HG03558 (cell line): Measurements from ENCODE around the gene PRC1.

Experiments used
- ATAC-seq: cut with Tn5 transposase; IDR thresholded peaks from one replicate; pipeline ENCODE4 v1.9.1; 2021; ENCODE audit warnings: moderate number of reproducible peaks; ENCODE audit not compliant: unreplicated experiment; ENCODE audit errors: extremely low read depth

The PRC1 gene

DNA sequence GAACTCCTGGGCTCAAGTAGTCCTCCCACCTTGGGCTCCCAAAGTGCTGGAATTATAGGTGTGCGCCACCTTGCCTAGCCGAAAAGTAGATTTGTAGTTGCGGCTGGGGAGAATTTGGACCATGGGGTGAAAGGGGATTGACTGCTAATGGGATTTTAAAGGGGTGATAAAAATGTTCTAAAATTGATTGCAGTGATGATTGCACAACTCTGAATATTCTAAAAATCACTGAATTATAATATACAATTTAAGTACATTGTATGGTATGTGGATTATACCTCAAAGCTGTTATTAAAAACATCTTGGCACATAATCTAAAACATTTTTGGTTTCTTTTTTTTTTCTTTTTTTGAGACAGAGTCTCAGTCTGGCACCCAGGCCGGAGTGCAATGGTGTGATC lies 3.9 kb downstream of the PRC1 start:
- no peak for ATAC-seq

GRCh38 chr15:90989040-90989768 lies 5.1 kb downstream of the PRC1 start:
- no peak for ATAC-seq

GRCh38 chr15:90988296-90988695 lies 6.0 kb downstream of the PRC1 start:
- ATAC-seq: no peak

DNA sequence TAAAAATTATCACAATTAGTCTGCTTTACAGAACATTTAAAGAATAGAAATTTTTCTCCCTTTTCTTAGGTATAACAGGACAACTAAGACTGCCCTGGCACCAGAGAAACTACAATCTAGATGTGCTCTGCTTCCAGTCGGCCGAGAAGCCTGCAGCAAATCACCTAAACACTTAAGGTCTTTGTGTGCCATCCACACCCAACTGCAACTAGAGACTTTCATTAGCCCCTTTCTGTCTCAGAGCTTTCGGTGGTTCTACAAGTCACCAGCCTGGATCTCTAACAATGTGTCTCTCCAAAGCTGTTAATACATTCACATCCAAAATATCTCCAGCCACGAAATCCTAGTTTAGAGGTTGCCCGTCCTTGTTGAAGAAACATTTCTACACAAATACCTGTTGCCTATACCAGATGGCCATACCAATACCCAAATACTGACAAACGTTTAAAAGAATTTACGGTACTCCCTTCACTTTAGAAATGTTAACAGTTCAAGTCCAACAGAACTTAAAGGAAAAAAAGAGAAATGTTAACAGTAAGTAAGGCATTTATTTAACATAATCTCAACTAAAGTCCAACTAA lies 6.7 kb downstream of the PRC1 start:
- ATAC-seq: no peak

- peak; percentile 38 for ATAC-seq
These were observed 7.4 kb downstream of the PRC1 start for GRCh38 chr15:90986790-90987507.

- peak; percentile 17 for ATAC-seq
These were observed 12.2 kb downstream of the PRC1 start for GRCh38 chr15:90982135-90982534.

DNA sequence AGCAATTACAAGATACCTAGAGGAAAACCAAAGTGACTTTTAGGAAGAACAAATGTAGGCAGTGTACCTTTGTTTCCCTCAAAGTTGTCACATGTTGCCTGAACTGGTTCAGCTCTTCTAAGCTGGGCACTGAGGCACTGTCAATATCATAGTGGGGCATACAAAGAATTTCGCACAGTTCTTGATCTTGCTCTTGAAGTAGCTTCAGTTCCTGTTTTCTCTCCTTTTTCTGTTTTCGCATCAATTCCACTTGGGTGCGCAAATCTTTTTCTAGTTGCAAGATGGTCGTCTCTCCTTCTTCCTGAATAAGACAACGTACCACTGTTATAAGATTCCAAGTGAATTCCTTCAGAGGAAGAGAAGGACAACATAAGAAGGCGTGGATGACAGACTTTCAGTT lies 12.7 kb downstream of the PRC1 start:
- ATAC-seq: peak; percentile 48

- no peak for ATAC-seq
These were observed 14.8 kb downstream of the PRC1 start for GRCh38 chr15:90979582-90979981.

GRCh38 chr15:90974216-90974615 lies 20.1 kb downstream of the PRC1 start:
- no peak for ATAC-seq

- ATAC-seq: no peak
These were observed 22.2 kb downstream of the PRC1 start for GRCh38 chr15:90972133-90972532.

DNA sequence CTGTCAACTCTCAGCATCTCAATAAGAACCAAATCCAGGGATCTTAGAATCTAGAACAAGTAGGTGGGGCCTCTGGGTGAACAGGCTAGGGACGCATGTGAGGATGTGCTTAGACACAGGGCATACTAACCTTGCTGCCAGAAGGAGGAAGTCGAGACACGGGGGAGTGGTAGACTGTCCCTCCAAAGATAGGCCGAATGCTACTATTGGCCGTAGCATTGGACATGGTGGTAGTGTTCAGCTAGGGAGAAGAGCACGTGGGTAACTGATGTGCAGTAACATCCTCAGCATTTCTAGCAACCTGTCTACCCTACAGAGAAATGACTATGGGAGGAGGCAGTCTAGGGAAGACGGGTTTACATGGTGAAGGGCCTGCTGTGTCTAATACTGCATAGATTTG lies 24.1 kb downstream of the PRC1 start:
- ATAC-seq: no peak

DNA sequence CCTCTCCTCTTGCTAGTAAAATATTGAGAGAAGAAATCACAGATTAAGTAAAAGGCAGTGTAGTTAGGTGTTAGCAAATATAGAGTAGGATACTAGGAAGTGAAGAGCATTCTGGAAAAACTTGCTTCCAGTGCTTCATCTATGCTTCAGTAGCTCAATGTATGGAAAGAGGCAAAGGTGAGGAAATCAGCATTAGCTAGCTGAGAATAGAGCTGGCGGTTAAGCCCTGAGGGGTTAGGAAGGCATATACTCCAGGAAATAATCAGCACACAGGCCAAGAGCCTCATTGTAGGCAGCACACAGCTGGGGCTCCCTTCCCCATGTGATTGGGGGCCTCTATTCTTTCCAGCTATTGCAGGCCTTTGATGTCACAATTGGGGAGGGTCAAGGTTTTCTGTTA lies 25.9 kb downstream of the PRC1 start:
- ATAC-seq: no peak

DNA sequence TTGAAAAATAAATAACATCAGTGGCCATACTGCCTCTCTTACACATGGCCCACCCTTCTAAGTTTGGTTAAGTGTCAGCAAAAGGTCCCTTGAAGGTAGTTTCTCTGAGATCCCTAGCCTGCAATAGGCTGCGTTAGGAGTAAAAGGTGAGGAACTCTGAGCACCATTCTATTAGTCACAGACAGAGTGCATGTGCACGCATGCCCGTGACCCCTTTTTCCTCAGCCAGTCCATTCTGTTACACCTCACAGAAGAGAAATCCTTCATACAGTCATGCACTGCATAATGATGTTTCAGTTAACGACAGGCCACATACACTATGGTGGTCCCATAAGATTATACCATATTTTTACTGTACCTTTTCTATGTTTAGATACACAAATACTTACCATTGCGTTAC lies 27.1 kb downstream of the PRC1 start:
- no peak for ATAC-seq

DNA sequence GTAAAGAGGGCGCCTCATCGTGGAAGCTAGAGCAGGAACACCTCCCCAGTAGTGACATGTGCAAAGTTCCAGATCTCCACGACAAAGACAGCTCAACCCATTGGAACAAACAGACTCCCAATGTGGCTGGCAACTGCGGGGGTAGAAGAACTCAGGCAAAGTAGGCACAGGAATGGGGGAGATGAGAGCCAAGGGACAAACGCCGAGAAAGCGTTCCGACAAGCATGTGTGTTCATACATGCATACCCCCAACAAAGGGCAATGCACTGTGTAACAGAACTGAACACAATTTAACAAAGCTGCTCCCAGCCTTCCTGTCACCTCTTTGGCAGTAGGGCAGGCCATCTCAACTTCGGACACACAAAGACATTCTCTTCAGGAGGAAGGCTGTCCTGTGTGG lies 28.1 kb downstream of the PRC1 start:
- no peak for ATAC-seq

- ATAC-seq: no peak
These were observed 32.3 kb downstream of the PRC1 start for GRCh38 chr15:90962021-90962420.

GRCh38 chr15:90960298-90961091 lies 33.8 kb downstream of the PRC1 start:
- no peak for ATAC-seq

- ATAC-seq: no peak
These were observed 34.4 kb downstream of the PRC1 start for GRCh38 chr15:90959894-90960293.

DNA sequence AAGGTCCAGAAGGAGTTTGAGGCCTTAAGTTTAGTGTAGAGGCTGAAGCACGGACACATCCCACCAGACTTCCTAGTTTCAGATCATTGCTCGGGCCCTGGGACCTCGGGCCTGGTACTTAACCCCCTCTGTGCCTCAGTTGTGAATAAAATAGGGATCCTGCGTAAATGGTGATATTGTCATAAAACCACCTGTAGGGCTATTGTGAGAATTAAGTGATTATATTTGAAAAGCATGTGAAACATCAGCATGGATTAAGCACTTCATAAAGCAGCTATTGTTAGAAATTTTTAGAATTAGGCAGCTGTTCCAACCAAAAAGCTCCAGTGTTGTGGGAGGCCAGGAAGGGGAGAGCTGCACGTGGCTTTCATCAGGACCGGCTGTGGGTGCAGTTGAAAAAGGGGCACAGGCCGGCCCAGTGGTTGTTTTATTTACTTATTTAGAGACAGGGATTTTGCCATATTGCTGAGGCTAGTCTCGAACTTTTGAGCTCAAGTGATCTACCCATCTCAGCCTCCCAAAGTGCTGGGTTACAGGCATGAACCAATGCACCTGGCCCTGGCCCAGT lies 35.2 kb downstream of the PRC1 start:
- ATAC-seq: no peak

DNA sequence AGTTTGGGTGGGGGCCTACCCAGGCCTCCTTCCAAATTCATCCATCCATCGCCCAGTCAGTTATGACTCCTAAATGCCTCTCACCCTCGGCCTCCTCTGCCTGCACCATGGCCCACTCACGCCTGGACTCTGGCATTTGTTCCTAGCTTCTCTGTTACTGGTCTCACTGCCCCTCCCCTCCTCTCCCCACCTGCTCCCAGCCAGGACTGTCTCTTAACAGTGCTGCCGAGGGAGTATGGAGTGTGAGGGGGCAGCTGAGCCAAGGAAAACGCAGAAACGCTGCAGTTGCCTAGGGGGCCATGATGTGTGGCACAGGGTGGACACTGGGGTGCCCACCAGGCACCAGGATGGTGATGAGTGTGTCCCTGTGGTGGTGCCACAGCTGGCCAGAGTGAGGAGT lies 36.5 kb downstream of the PRC1 start:
- ATAC-seq: no peak

DNA sequence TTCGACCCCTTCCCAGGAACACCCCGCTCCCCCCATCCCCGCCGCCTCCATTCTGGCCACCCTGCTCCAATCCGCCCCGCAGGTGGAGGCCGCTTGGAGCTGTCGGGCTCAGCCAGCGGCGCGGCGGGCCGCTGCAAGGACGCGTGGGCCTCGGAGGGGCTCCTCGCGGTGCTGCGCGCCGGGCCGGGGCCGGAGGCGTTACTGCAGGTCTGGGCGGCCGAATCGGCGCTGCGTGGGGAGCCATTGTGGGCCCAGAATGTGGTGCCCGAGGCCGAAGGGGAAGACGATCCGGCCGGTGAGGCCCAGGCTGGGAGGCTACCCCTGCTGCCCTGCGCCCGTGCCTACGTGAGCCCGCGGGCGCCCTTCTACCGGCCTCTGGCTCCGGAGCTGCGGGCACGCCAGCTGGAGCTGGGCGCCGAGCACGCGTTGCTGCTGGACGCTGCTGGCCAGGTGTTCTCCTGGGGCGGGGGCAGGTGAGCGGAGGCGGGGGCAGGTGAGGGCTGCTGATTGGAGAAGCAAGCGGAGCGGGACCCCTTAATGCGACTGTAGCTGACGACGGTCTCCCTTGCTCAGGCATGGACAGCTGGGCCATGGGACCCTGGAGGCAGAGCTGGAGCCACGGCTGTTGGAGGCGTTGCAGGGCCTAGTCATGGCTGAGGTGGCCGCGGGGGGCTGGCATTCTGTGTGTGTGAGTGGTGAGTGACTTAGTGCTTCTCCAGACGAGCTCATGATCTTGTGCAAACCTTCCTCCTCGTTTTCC lies 37.1 kb downstream of the PRC1 start:
- ATAC-seq: no peak
